GM20431 (cell line): Measurements from ENCODE around the gene USP6NL.
"Not testable (repeated sequence)": the region's sequence is repeated elsewhere in the genome, so short reads cannot be mapped to it uniquely, and the experiment has no call there.

Experiments used
- in situ Hi-C: fragments of 300-500 bp; cut with MseI, MboI; formaldehyde crosslinking; loops from one replicate; pipeline ENCODE4 v1.15.0; 2020; ENCODE audit warnings: low sequenced_read_pairs; ENCODE audit not compliant: unreplicated experiment

USP6NL gene

DNA sequence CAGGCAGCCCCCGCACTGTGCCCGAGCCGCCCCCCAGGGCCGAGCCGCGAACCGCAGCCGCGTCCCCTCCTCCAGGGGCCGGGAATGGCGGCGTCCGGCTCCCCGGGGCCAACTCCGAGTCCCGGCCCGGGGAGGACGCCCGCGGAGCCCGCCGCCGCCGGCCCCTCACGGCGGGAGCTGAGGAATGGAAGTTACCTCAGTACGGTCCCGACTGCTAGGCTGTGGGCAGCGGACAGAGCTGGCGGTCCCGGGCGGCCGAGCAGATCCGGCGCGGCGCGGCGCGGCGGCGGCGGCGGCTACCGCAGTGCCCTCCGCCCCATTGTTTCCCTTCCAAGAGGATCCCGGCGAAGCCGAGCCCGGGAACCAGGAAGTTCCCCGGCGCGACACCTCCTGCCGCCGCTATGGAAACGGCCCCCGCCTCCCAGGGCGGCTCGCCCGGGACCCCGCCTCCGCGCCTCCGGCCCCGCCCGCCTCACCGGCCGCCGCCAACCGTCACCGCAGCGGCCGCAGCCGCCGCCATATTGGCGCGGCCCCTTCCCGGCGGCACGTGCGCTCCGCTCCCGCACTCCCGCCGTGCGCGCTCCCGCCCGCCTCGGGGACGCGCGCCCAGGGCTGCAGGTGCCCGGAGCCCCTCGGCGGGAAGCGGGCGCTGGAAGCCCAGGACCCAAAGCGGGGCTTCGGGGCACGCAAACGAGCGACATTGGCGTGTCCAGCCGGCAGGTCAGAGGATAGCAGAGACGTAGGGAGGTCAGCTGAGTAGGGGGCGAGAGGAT is at the start of gene USP6NL:
TSS of gene USP6NL (minus strand) at position 403 of the 773 bp plus-strand sequence. CDS start 14,016 bp downstream, outside the sequence.
- in situ Hi-C loops, result no loop called here

DNA sequence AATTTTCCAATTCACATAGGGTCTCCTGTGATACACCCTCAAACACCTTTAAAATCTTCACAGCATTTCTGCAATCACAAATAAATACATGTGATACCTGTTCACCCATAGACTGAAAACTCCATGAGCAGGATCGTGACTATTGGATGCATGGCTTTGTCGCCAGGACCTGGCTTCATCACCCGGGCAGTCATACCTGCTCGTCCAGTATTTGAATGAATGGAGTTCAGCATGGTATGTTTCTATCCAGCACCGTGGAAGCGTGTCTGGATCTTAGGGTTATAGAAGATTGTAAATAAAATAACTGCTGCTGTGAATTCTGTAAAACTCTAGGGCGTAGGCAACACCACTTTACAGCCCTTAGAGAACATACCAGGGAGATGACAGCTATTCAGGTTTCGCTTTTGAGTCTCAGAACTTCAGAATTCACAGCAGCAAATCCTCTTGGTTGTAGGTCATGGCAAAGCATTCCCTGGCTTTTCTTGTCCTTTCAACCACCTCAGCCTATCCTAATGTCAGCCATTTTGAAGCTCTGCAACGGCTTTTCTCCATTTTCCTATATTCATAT is 47.4 kb upstream of the USP6NL start:
- in situ Hi-C loops, result no loop called here

DNA sequence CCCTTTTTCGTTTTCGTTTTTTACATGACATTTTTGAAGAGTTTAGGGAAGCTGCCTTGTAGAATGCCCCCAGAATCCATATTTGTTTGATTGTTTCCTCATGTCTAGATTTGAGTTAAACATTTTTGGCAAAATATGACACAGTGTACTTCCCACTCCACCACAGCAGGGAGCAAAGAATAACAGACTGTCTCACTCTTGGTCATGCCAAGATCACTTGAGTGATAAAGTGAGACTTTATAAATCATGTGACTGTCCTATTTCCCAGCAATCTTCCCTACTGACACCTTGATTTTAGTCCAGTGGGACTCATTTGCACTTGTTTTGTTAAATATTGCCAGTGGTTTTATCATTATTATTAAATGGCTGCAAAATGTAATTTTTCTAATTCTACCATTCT is 44.4 kb upstream of the USP6NL start:
- in situ Hi-C loops, result no loop called here

DNA sequence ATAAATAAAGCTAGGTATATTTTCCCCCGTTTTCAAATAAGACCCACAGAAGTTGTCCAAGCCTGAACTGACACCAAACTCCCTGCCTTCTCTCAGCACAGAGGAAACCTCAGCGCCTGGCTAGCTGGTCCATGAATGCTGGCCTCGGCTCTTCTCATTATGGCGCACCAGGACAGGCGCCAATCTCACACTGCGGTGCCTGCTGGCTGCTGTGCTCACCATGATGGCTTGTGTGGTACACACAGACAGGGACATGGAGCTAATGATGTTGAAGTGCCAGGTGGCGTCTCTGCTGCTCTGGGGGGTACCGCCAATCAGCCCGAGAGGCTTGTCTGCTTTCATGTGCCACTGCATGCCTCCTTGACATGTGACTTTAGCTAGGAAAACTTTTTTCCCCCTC is 43.2 kb upstream of the USP6NL start:
- in situ Hi-C loops, result no loop called here

DNA sequence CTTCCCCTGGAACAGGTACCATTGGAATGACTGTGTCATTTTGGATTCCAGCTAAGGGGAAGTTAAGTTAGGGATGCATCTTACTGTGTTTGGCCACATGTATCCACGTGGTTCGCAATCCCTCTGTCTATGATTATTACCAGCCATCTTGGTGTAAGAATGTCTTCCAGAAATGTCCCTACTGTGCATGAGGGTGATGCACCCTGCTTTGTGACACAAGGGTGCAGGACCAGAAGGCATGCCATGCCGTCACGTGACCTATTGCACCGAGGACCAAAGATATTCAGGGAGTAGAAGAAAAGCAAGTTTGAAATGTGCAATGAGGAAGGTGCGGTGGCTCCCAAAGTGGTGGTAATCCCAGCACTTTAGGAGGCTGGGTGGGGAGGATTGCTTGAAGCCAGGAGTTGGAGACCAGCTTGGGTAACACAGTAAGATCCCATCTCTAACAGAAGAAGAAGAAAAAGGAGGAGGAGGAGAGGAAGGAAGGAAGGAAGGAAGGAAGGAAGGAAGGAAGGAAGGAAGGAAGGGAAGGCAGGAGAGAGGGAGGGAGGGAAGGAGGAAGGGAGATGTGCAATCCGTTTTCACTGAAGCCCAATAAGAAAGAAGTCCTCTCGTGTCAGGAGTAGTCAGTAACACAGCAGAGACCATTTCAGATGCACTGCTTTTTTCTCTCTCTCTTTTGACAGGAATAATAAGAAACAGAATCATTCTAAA is 42.5 kb upstream of the USP6NL start:
- in situ Hi-C loops, result no loop called here

DNA sequence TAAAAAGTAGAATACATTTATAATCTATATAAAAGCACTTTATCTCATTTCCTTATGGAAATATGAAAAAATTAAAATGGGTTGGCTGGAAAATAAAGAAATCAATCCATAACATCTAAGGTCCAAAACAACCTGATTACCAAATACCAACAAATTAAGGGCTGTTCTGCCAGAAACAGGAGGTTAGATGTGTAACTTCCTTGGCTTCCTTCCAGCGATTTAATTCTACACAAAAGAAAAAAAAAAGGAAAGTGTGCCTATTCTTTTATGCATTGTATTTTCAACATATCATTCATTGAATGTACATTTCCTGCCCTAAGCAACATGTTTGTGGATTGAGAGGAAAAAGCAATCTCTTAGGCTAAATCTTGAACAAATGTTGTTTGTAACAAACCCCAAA is 36.2 kb upstream of the USP6NL start:
- in situ Hi-C loops, result no loop called here

DNA sequence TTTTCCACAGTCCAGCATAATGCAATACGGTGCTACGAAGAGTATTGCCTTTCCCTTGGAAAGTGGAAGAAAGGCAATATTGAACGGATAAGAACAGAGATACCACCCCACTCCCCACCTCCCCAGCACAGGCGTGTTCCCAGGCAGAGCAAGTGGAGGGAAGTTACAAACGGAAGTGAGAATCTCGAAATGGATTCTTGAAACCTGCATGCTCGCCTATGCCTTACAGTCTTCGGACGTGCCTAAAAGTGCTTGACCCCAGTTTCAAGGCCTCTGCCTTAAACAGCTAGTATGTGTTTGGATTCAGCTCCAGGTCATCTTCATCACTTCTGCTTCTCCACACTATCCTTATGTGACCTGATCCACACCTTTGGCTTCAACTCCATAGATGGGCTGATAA is 35.0 kb upstream of the USP6NL start:
- in situ Hi-C loops, result no loop called here

DNA sequence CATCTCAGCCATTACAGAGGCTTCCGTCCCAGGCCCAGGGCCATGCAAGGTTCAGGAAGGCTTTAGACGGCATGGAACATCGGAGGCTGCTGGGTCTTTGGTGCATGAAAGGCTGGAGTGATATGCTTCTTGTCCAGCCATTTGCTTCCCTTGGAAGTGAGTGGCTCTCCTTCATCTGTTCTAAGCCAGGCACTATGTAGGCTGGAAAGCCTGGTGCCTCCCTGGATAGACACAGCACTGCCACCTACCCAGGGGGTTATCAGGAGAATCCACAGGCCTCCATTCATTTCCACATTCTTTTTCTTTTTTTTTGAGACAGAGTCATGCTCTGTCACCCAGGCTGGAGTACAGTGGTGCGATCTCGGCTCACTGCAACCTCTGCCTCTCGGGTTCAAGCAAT is 31.6 kb upstream of the USP6NL start:
- in situ Hi-C loops, result no loop called here

DNA sequence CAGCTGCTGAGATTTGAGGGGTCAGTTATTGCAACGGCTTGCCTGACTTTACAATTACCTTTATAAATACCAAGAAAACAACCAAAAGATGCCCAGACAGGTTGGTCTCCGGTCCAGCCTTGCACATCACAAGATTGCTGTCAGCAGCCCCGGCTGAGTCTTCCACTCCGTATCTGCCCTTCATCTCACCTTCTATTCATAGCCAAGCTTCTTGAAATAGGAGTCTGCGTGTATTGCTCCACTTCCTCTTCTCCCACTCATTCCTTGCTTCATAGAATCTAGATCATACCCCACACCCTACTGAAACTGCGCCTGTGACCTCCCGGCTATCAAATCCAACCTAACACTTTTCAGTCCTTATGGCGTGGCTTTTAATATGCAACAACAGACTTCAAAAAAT is 31.1 kb upstream of the USP6NL start:
- in situ Hi-C loops, result no loop called here

DNA sequence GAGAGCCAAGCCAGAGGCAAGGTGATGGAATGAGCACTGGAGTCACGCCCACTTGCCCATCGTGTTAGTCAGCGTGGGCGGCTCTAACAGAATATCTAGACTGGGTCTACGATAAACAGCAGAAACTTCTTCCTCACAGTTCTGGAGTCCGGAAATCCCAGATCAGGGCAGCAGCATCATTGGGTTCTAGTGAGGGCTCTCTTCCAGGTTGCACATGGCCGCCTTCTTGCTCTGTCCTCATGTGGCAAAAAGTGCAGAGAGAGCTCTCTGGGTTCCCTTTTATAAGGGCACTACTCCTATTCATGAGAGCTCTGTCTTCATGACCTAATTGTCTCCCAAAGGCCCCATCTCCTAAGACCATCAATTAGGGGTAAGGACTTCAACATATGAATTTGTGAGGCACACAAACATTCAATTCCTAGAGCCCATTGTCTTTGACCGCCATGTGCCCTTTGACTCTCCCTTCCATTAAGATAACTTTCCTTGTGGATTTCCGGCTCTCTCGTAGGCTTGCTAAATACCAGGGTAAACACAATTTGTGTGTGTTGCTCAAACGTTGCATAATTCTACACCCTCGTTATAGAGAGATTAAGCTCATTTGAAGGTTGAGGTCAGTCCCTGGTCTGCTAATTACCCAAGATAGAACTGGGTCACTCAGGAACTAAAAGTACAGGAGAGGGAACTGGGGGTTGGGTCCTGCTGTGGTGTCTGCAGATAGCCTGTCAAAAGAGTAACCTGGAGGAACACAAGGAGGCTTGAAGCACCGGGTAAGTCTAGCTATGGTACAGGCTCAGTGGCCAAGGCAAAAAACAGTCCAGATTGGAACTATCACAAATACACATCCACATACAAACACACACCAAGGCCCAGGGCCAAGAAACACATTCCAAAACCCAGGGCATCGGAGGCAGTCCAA is 28.7 kb upstream of the USP6NL start:
- in situ Hi-C loops, result no loop called here

DNA sequence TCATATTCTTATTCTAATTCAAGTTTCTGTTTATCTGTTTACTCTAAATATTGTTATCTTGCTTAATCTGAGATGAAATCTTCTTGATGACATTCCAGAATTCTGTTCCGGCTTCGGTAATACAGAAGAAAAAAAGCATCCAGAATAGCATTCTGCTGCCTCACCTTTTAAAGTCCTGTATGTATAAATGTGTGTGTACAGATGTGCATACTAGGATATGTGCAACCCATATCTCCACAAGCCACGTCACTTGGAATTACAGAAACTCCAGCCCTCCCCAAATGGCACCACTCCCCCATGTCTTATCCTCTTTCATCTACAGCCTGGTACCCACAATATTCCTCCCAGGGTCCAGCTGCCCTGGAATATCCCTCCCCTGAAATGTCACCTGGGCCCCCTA is 27.9 kb upstream of the USP6NL start:
- in situ Hi-C loops, result no loop called here

DNA sequence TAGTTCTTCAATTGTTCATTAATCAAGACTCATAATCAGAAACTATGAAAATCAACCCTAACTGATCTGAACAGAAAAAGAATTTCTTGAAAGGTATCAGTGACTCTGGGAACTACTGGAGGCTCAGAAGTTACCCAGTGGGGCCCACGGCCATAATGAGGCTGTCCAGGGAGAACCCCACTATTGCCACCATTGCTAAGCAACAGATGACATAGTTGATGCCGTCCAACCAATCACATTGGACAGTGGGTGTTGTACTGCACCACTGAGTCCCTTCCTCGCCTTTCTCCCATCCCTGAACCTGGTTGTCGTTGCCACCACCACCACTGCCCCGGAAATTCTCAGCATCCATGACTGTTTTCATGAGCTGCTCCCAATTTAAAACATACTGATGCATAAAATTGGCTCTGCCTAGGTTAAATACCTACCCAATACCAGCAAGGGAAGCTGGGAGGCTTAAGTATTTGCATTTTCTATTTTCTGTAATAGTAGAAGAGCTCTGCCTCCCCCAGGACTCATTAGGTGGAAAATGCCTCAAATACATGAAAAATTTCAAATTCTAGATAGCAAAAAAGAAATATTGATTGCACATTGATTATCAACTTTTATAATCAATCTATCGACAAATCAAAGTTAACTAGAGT is 26.7 kb upstream of the USP6NL start:
- in situ Hi-C loops, result no loop called here

DNA sequence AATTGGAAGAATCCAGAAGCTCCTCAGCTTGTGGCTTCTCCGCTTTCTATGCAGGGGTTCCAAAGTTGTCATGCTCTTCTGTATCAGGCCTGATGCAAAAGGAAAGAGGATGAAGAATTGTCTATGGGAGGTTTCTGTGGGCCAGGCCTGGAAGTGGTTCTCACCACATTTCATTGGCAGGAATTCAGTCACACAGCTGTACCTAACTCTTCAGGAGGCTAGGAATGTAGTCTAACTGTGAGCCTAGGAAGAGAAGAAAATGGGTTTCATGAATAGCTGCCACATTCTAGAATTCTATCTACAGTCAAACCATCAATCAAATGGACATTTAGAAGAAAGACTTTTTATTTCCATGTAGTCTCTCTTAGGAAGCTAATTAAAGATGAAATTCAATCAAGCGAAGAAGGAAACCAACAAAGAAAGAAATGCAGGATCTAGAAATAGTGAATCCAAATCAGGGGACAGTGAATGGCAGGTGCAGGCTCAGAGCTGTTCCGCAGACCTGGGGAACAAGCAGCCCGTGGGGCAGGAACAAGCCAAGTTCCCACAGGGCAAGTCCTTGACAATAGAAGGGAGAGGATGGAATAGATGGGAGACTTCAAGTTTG is 25.4 kb upstream of the USP6NL start:
- in situ Hi-C loops, result no loop called here

DNA sequence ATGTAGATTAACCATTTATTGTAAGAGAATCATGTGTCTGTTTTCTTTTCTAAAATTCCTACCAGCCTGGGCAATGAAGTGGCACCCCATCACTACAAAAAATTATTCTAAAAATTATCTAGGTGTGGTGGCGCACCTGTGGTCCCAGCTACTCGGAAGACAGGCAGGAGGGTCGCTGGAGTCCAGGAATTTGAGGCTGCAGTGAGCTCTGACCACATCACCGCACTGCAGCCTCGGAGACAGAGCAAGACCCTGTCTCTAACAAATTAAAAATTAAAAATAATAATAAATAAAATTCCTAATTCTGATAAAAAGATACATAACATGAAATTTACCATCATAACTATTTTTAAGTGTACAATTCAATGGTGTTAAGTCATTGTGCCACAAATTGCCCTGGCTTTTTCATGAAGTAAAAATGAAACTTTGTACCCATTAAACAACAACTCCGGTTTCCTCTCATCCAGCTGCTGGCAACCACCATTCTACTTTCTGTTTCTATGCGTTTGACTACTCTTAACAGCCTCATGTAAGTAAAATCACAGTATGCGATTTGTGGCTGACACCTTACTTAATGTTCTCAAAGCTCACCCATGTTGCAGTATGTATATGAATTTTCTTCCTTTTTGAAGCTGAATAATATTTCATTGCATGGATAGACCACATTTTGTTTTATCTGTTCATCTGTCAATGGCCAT is 20.6 kb upstream of the USP6NL start:
- in situ Hi-C loops, result no loop called here

DNA sequence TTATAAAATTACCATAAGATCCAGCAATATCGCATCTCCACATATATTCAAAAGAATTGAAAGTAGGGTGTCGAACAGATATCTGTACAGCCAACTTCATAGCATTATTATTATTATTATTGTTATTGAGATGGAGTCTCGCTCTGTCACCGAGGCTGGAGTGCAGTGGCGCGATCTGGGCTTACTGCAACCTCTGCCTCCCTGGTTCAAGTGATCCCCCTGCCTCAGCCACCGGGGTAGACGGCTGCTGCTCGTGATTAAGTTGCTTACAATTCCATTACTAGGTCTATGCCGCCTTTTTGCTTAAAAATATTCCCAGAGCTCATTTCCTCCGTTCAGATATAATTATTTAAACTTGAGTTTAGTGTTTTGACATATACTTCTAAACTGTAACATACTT is 19.8 kb upstream of the USP6NL start:
- in situ Hi-C loops, result no loop called here

DNA sequence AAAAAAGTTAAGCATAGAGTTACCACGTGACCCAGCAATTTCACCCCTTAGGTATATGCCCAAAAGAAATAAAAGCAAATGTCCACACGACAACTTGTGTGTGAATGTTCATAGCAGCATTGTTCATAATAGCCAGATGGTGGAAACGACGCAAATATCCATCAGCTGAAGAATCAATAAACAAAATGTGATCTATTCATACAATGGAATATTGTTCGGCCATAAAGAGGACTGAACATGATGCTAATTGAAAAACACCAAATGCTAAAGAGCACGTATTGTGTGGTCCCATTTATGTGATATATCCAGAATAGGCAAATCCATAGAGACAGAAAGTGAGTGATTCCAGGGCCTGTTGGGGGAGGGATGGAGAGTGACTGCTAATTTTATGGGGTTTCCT is 18.3 kb upstream of the USP6NL start:
- in situ Hi-C loops, result no loop called here

DNA sequence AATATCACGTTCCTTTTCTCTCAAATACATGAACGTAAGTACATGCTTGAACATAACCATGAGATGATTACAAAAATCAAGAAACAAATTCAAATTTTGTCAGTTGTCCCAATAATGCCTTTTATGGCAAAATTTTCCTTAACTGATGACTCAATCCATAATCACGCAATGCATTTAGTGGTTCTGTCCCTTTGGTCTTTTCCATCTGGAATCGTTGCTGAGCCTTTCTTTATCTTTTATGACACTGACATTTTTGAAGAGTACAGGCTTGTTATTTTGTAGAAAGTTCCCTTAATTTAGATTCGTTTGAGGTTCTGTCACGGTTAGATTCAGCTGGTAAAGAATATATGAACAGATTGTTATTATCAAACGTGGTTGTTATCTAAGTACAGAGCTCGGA is 16.5 kb upstream of the USP6NL start:
- in situ Hi-C loops, result not testable (repeated sequence)

DNA sequence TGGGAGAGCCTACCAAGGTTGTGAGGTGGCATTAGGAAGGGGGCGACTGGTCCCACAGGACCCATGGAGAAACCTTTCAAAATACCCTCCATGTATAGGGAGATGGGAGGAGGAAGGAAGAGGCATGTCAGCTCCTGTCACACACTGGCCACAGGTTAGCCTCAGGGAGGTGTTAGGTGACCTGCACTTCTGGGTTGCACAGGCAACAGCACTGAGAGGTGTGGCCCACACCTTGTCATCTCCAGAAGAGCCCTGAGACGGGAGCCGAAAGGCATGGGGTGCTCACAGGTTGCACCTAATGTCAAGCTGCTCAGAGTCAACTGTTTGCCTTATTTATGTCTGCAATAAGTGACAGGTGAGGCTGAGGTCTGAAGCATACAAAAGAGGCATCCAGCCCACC is 14.6 kb upstream of the USP6NL start:
- in situ Hi-C loops, result no loop called here
